Endothelial cell of umbilical vein (primary cell): ENCODE results near the gene TRIM25. TPM values are rescaled to one million over a fixed set of nuclear protein-coding genes. Genes with fewer than 3 reads are reported as not detected.

Experiments used
- BruUV-seq: library from RNA; stranded (reverse); fragments of 400-500 nt; replicated peaks from 2 replicates; lab custom pipeline; 2021; lab: Mats Ljungman, UMichigan
- CTCF ChIA-PET: fragments of 300-600, 350-600 bp; sonication (Branson Sonifier 250); formaldehyde crosslinking; loops from one replicate; lab custom pipeline; 2021; ENCODE audit warnings: antibody characterized with exemption, inconsistent platforms; lab: Charles Lee
- POLR2A ChIA-PET: fragments of 300-600, 350-600 bp; sonication (Branson Sonifier 250); formaldehyde crosslinking; loops from one replicate; lab custom pipeline; 2021; ENCODE audit warnings: antibody characterized with exemption, inconsistent platforms; lab: Charles Lee
- DNase-seq: peaks from one replicate; pipeline ENCODE4 v3.0.0-alpha.2; 2011; ENCODE audit warnings: low read depth, low spot score
- FAIRE-seq: peaks from 2 replicates; lab custom pipeline; 2011; peaks lifted over from hg19 to GRCh38; lab: Jason Lieb, UNC
- H2AFZ ChIP-seq: 2 replicates; pipeline ENCODE4 v1.6.0; 2012; ENCODE audit warnings: low read depth, low read length, control low read depth, inconsistent platforms
- H3K27ac ChIP-seq: 2 replicates; pipeline ENCODE4 v1.5.1; 2011; ENCODE audit warnings: low read depth, mild to moderate bottlenecking, control low read depth, low read length, moderate library complexity; ENCODE audit not compliant: insufficient read depth
- H3K27me3 ChIP-seq, 2 experiments: 2 replicates each; pipeline versions ENCODE4 v1.6.0 to v1.6.1; 2011; ENCODE audit warnings: low read length in 2 of 2, mixed read lengths in 1 of 2; ENCODE audit not compliant: control insufficient read depth in 2 of 2, insufficient read depth in 2 of 2
- H3K36me3 ChIP-seq, 2 experiments: 2 replicates in 1 of 2; 3 replicates in 1 of 2; pipeline ENCODE4 v1.5.1; 2011; ENCODE audit warnings: low read length in 2 of 2, mild to moderate bottlenecking in 1 of 2, moderate library complexity in 1 of 2; ENCODE audit not compliant: control insufficient read depth in 2 of 2, insufficient read depth in 2 of 2; ENCODE audit errors: extremely low read depth in 1 of 2
- H3K4me1 ChIP-seq: 3 replicates; pipeline ENCODE4 v1.5.1; 2011; ENCODE audit warnings: mild to moderate bottlenecking, low read length; ENCODE audit not compliant: control insufficient read depth, insufficient read depth; ENCODE audit errors: extremely low read depth
- H3K4me2 ChIP-seq: 2 replicates; pipeline ENCODE4 v1.6.1; 2011; ENCODE audit warnings: low read length, control low read depth, mixed read lengths; ENCODE audit not compliant: insufficient read depth
- H3K4me3 ChIP-seq, 3 experiments: fragments of 200-600 bp in 1 of 3; sonication (generic), shearing (Covaris generic) in 1 of 3; replicated peaks in 1 of 3; 2 replicates each; pipeline ENCODE4 v1.5.1; 2011 to 2016; ENCODE audit warnings: control low read depth in 3 of 3, low read length in 3 of 3, mild to moderate bottlenecking in 2 of 3, inconsistent platforms in 1 of 3, low read depth in 1 of 3, moderate library complexity in 1 of 3; ENCODE audit not compliant: insufficient read depth in 1 of 3
- H3K79me2 ChIP-seq: 2 replicates; pipeline ENCODE4 v1.6.0; 2012; ENCODE audit warnings: low read length, inconsistent platforms; ENCODE audit not compliant: control insufficient read depth, insufficient read depth
- H3K9ac ChIP-seq: replicated peaks from 2 replicates; pipeline ENCODE3; 2011; ENCODE audit warnings: low read length, control low read depth; ENCODE audit not compliant: insufficient read depth; ENCODE audit errors: extremely low read depth
- H3K9me1 ChIP-seq: replicated peaks from 3 replicates; pipeline ENCODE4 v1.6.0; 2011; ENCODE audit warnings: mild to moderate bottlenecking, low read length; ENCODE audit not compliant: control insufficient read depth, insufficient read depth; ENCODE audit errors: extremely low read depth
- H3K9me3 ChIP-seq: replicated peaks from 2 replicates; pipeline ENCODE4 v1.5.1; 2012; ENCODE audit warnings: low read length, inconsistent platforms; ENCODE audit not compliant: control insufficient read depth, insufficient read depth
- H4K20me1 ChIP-seq: replicated peaks from 2 replicates; pipeline ENCODE3; 2011; ENCODE audit warnings: mild to moderate bottlenecking, low read length; ENCODE audit not compliant: control insufficient read depth, insufficient read depth; ENCODE audit errors: extremely low read depth
- CTCF ChIP-seq, 2 donors: IDR thresholded peaks; 1 replicate in 1 of 2; 2 replicates in 1 of 2; pipeline ENCODE4 v1.5.1; 2011; ENCODE audit warnings: low read length in 2 of 2, mild to moderate bottlenecking in 2 of 2, moderate library complexity in 2 of 2, control low read depth in 1 of 2, inconsistent platforms in 1 of 2, low read depth in 1 of 2; ENCODE audit not compliant: insufficient read depth in 1 of 2; ENCODE audit errors: extremely low read depth in 1 of 2
- EZH2 ChIP-seq: IDR thresholded peaks from 2 replicates; pipeline ENCODE4 v1.6.1; 2012; ENCODE audit warnings: borderline replicate concordance, low read depth, mild to moderate bottlenecking, moderate library complexity, low read length, inconsistent platforms; ENCODE audit not compliant: severe bottlenecking
- FOS ChIP-seq: IDR thresholded peaks from 2 replicates; pipeline ENCODE4 v1.6.1; 2011; ENCODE audit warnings: mild to moderate bottlenecking, low read length, moderate library complexity, borderline replicate concordance; ENCODE audit not compliant: insufficient read depth
- GATA2 ChIP-seq: IDR thresholded peaks from 2 replicates; pipeline ENCODE4 v1.7.0; 2011; ENCODE audit warnings: low read depth, mild to moderate bottlenecking, moderate library complexity, mixed read lengths, low read length; ENCODE audit not compliant: insufficient read length, insufficient read depth
- JUN ChIP-seq: IDR thresholded peaks from 2 replicates; pipeline ENCODE4 v1.6.1; 2011; ENCODE audit warnings: borderline replicate concordance, low read depth; ENCODE audit not compliant: insufficient read length, insufficient read depth
- MAX ChIP-seq: IDR thresholded peaks from 2 replicates; pipeline ENCODE4 v1.6.1; 2011; ENCODE audit not compliant: insufficient read depth, insufficient read length
- MYC ChIP-seq: IDR thresholded peaks from one replicate; pipeline ENCODE4 v1.6.1; 2011; ENCODE audit warnings: mild to moderate bottlenecking, low read depth, low read length
- POLR2A ChIP-seq: IDR thresholded peaks from 2 replicates; pipeline ENCODE4 v1.6.1; 2012; ENCODE audit warnings: low read depth, mild to moderate bottlenecking, control low read depth, low read length
- POLR2AphosphoS5 ChIP-seq: IDR thresholded peaks from 2 replicates; pipeline ENCODE4 v1.6.1; 2012; ENCODE audit warnings: low read depth, mild to moderate bottlenecking, control low read depth, low read length, moderate library complexity; ENCODE audit not compliant: insufficient read depth
- dilution Hi-C: fragments of 300-500 bp; cut with MboI; formaldehyde crosslinking; loops from one replicate; pipeline ENCODE4 v1.15.0; 2019; ENCODE audit warnings: low sequenced_read_pairs; ENCODE audit not compliant: extremely low pct_ligation_motif_present
- intact Hi-C: fragments of 100-400 bp; cut with micrococcal nuclease; formaldehyde crosslinking; loops from one replicate; pipeline ENCODE4 v1.10.0; 2022
- polyA plus RNA-seq, 4 experiments: library from polyadenylated mRNA; depleted of rRNA in 3 of 4; stranded (reverse) in 3 of 4; unstranded in 1 of 4; fragments of >200 nt; gene quantifications; 2 replicates each; pipeline versions ENCODE4 v1.2.1 to v1.2.3, GENCODE V29; 2011 to 2012; ENCODE audit warnings: missing spikeins in 1 of 4
- total RNA-seq: library from RNA; stranded (reverse); gene quantifications from 2 replicates; pipeline ENCODE4 v1.2.3, GENCODE V29; 2021

The TRIM25 gene
- total and polyA plus RNA-seq, 2 donors (not counting 3 experiments of a cell fraction or from before 2014, with no cell fraction given) = 42.8 to 98.4 TPM

GRCh38 chr17:56926704-56927103 is 12.9 kb upstream of the TRIM25 start:
- H3K9ac ChIP-seq = no peak overlapping the region
- no peaks in the 10 kb centered on the region for H3K9me1 ChIP-seq
- H3K9me3 ChIP-seq = peaks cover 1% of the 10 kb centered on the region
- no peak overlapping the region for H3K4me2 ChIP-seq
- intact Hi-C loops = no loop called here
- POLR2A ChIA-PET = no interaction called here
- no peak overlapping the region for H2AFZ ChIP-seq
- H4K20me1 ChIP-seq = no peaks in the 10 kb centered on the region
- H3K4me3 ChIP-seq = no peak overlapping the region
- FAIRE-seq (no peak), DNase-seq (no peak)
- H3K27me3 ChIP-seq = no peaks in the 10 kb centered on the region
- TF ChIP-seq POLR2AphosphoS5 (no peak), POLR2A (no peak), MAX (no peak), GATA2 (no peak), CTCF (IDR thresholded peaks at IDR 0.05; ENCODE audit: extremely low read depth in 1 of 2, insufficient read depth in 1 of 2, low read depth in 1 of 2, low read length in 2 of 2) (no peak), EZH2 (no peak), FOS (no peak), MYC (no peak), JUN (no peak)
- BruUV-seq = no TSS peak
- no peaks in the 10 kb centered on the region for H3K36me3 ChIP-seq
- no peaks in the 10 kb centered on the region for H3K79me2 ChIP-seq
- dilution Hi-C loops = no loop called here
- no peak overlapping the region for H3K27ac ChIP-seq
- peaks cover 9% of the 10 kb centered on the region for H3K4me1 ChIP-seq
- CTCF ChIA-PET = interaction anchor here (1.0 to 1.6 kb wide), 2 partner anchors 10 to 107 kb away, joined by 3 to 4 read pairs; no protein-coding TSS in a partner anchor
